Measurements from ENCODE around the gene HOXC5. TPM values are rescaled to one million over a fixed set of nuclear protein-coding genes. Genes with fewer than 3 reads are reported as not detected.

The HOXC5 gene
- total and polyA plus RNA-seq, 9 donors = 1.8 to 11.0 (median 2.9) TPM

DNA sequence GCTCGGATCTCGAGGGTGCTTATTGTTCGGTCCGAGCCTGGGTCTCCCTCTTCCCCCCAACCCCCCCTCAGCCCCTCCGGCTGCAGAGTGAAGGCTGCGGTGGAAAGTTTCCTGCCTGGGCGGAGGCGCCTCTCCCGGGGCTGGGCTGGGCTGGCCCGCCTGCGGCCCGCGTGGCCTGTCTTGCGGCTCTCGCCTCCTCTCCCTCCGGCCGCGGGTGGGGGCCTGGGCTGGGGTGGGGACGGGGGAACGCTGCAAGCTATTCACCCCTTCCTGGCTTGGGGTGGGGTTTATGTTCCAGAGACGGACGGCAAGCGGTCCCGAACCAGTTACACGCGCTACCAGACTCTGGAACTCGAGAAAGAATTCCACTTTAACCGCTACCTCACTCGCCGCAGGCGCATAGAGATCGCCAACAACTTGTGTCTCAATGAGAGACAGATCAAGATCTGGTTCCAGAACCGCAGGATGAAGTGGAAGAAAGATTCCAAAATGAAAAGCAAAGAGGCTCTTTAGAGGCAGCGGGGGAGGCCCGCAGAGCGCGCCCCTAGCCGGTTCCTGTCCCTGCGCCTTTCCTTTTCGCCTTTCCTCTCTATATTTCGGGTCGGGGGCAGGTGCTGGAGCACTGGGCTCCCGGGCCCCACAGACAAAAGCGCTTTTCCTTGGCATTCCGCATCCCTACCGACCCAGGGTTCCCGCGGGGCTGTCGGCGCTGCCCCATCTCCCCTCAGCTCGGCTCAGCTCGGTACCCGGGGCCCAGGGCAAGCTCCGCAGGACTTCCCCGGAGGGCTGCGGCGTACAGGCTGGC is 1.3 kb downstream of the HOXC5 start:
- WGBS, 3 donors = 32 to 52% (median 40%) methylated on average over 43 to 57 of the region's 57 CpGs
- TF ChIP-seq CTCF (IDR thresholded peaks at IDR 0.05) (no peak), POLR2A (IDR thresholded peaks at IDR 0.05) (no peak), EP300 (IDR thresholded peaks at IDR 0.05) (no peak)
- Histone ChIP-seq H3K27ac (peak overlapping the region in 1 of 2 donors; percentile 44), H3K36me3 (no peaks in the 10 kb centered on the region), H3K4me3 (peak overlapping the region; percentile 35), H3K9me3 (no peaks in the 10 kb centered on the region), H3K4me1 (ENCODE audit: insufficient read depth) (peaks cover 24% of the 10 kb centered on the region), H3K27me3 (no peaks in the 10 kb centered on the region)
- peak in 4 of 5 donors; percentile 30 to 71 (median 58) for DNase-seq
- intact Hi-C loops (cut with DNase I) = loop anchor here in 3 of 4 donors (2.0 to 10.0 kb wide), 3 partner anchors 91 to 157 kb away; no protein-coding TSS in a partner anchor

- Histone ChIP-seq H3K27ac (peak overlapping the region in 1 of 2 donors; percentile 44), H3K9me3 (no peaks in the 10 kb centered on the region), H3K36me3 (no peaks in the 10 kb centered on the region), H3K4me3 (no peak overlapping the region), H3K27me3 (no peaks in the 10 kb centered on the region), H3K4me1 (ENCODE audit: insufficient read depth) (peaks cover 27% of the 10 kb centered on the region)
- intact Hi-C loops (cut with DNase I) = loop anchor here (5.0 to 10.0 kb wide), 2 partner anchors 90 to 92 kb away; no protein-coding TSS in a partner anchor
- 82 to 89% (median 83%) methylated on average over 22 of the region's 22 CpGs for WGBS, 3 donors
- DNase-seq = peak in 1 of 5 donors; percentile 33
- TF ChIP-seq POLR2A (IDR thresholded peaks at IDR 0.05) = no peak
- TF ChIP-seq EP300 (IDR thresholded peaks at IDR 0.05) = no peak
- TF ChIP-seq CTCF (IDR thresholded peaks at IDR 0.05) = no peak
Observed at GRCh38 chr12:54034785-54035310, 2.0 kb downstream of the HOXC5 start.

- intact Hi-C loops (cut with DNase I) = loop anchor here in 3 of 4 donors (5.0 to 10.0 kb wide), 2 partner anchors 89 to 92 kb away; no protein-coding TSS in a partner anchor
- peak in 2 of 5 donors; percentile 23 to 33 for DNase-seq
- H3K27me3 ChIP-seq = no peaks in the 10 kb centered on the region
- H3K36me3 ChIP-seq = no peaks in the 10 kb centered on the region
- H3K4me3 ChIP-seq = no peak overlapping the region
- H3K4me1 ChIP-seq (ENCODE audit: insufficient read depth) = peaks cover 30% of the 10 kb centered on the region
- WGBS, 3 donors = 68 to 73% (median 69%) methylated on average over 6 of the region's 6 CpGs
- H3K27ac ChIP-seq = no peak overlapping the region
- H3K9me3 ChIP-seq = no peaks in the 10 kb centered on the region
- no peak for TF ChIP-seq POLR2A (IDR thresholded peaks at IDR 0.05)
Observed at GRCh38 chr12:54035568-54036264, 2.9 kb downstream of the HOXC5 start.

DNA sequence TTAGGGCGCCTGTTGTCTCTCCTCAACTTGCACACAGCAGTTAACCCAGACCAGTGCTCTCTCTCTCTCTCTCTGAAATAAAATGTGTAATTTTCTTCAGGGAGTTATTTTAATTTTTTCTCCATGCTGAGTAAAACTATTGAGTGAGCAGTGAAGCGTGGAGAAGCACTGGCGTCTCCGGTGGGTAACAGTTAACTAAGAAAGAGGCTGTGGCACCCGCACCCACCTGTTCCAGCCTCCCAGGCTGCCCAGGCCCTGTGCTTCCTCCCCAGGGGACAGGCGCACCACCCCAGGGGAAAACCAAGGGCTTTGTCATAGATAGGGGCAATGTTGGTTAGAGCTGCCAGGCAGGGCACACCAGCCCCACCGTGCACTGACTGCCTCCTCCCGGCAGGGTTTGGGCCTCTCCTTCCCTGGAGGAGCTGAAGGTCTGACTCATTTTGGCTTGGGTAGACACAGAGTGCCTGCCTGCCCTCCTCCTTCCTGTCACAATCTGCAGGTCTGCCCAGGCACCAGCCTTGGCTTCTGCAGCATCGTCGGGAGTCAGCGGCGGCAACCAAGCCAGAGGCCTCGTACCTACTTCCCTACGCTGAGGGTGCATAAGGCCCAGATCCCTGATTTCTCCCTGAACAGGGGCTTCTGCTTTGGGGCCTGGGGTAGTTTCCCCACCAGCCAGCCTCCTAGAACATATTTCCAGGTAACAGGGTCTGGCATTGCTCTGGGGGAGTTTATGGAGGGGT is 3.9 kb downstream of the HOXC5 start:
- H3K4me3 ChIP-seq = no peak overlapping the region
- H3K9me3 ChIP-seq = no peaks in the 10 kb centered on the region
- H3K4me1 ChIP-seq (ENCODE audit: insufficient read depth) = peaks cover 28% of the 10 kb centered on the region
- 67 to 81% (median 68%) methylated on average over 14 of the region's 14 CpGs for WGBS, 3 donors
- H3K27ac ChIP-seq = peak overlapping the region in 1 of 2 donors; percentile 86
- intact Hi-C loops (cut with DNase I) = loop anchor here in 3 of 4 donors (5.0 to 10.0 kb wide), 2 partner anchors 88 to 91 kb away; no protein-coding TSS in a partner anchor
- H3K27me3 ChIP-seq = no peaks in the 10 kb centered on the region
- TF ChIP-seq CTCF (IDR thresholded peaks at IDR 0.05) (no peak), POLR2A (IDR thresholded peaks at IDR 0.05) (no peak), EP300 (IDR thresholded peaks at IDR 0.05) (no peak)
- DNase-seq = peak in 3 of 5 donors; percentile 36 to 56 (median 39)
- no peaks in the 10 kb centered on the region for H3K36me3 ChIP-seq
